Body of pancreas (tissue), 4 donors: ENCODE measurements around the gene ANKRD49.

Experiments
- CTCF ChIP-seq, 7 experiments: fragments of 450-650 bp in 4 of 7; fragments of 200-600 bp in 3 of 7; sonication (generic) in 3 of 7; IDR thresholded peaks; one replicate each; pipeline ENCODE4 v1.5.1; 2016 to 2019; ENCODE audit warnings: antibody characterized with exemption in 7 of 7
- POLR2A ChIP-seq, 3 donors: fragments of 450-650 bp; IDR thresholded peaks; one replicate each; pipeline ENCODE4 v1.6.1; 2016; ENCODE audit warnings: antibody characterized with exemption in 3 of 3, mild to moderate bottlenecking in 2 of 3

- TF ChIP-seq CTCF (IDR thresholded peaks at IDR 0.05) (no peak), POLR2A (IDR thresholded peaks at IDR 0.05) (no peak)
These were observed 43.3 kb downstream of the ANKRD49 start for GRCh38 chr11:94537031-94537600.
